Fibroblast of skin of left quadriceps (primary cell): Measurements from ENCODE around the gene S1PR4.

ENCODE experiments used
- DNase-seq, 2 experiments: peaks; one replicate each; pipeline ENCODE4 v3.0.0-alpha.2; 2013; ENCODE audit warnings: low read depth in 2 of 2

S1PR4 gene

DNA sequence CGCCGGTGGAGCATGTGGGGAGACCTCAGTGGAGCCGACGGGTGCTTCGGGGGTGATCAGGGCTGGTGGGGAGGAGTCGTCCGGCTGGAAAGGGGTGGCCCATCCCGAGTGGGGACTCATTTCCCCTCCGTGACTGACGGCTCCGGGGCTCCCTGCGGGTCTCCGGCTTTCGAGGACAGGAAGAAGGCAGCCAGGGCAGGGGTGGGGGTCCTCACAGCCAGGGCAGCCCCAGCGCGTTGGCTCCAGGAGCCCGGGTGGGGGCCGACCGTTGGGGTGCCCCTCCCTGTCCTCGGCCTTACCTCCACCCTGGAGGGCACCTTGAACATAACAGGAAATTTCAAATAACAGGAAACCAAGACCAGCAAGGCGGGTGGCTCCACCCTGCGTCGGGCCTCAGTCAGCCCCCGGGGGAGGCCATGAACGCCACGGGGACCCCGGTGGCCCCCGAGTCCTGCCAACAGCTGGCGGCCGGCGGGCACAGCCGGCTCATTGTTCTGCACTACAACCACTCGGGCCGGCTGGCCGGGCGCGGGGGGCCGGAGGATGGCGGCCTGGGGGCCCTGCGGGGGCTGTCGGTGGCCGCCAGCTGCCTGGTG lies at the start of gene S1PR4:
S1PR4 (plus strand) TSS at position 393 of the 596 bp plus-strand sequence; CDS start at position 417, 24 bp downstream.
- DNase-seq, result no peak

DNA sequence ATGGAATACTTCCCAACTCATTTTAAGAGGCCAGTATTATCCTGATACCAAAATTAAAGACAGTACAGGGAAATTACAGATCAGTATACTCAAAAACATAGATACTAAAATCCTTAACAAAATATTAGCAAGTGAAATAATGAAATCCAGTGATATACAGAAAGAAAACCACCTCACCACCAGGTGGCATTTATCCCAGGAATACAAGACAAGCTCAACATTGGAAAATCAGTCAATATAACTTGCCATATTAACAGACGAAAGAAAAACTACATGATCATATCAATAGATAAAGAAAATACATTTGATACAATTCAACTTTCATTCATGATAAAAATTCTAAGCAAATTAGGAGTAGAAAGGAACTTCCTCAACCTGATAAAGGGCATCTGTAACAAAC lies 49.5 kb upstream of the S1PR4 start:
- peak; percentile 30 to 35 for DNase-seq

DNA sequence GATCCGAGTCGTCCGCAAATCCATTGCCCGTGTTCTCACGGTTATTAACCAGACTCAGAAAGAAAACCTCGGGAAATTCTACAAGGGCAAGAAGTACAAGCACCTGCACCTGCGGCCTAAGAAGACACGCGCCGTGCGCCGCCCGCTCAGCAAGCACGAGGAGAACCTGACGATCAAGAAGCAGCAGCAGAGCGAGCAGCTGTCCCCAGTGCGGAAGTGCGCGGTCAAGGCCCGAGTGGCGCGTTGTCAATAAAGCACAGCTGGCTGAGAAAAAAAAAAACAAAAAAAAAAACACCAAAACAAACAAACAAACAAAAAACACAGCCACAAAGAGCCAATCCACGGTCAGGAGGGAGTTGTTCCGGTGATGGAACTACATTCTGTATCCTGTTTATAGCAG lies 47.4 kb upstream of the S1PR4 start:
- no peak for DNase-seq

GRCh38 chr19:3132971-3133792 lies 45.4 kb upstream of the S1PR4 start:
- peak; percentile 36 to 49 for DNase-seq

- no peak for DNase-seq
These were observed 44.8 kb upstream of the S1PR4 start for GRCh38 chr19:3133793-3134116.

GRCh38 chr19:3135961-3136683 lies 42.4 kb upstream of the S1PR4 start, which contains the start of gene GNA15:
GNA15 (plus strand) TSS chr19:3136033; CDS start chr19:3136451, 418 bp downstream.
- DNase-seq, result no peak

- DNase-seq, result no peak
These were observed 41.9 kb upstream of the S1PR4 start for GRCh38 chr19:3136684-3137055.

- DNase-seq, result no peak
These were observed 41.5 kb upstream of the S1PR4 start for GRCh38 chr19:3137119-3137518.

GRCh38 chr19:3138268-3138667 lies 40.3 kb upstream of the S1PR4 start:
- DNase-seq, result no peak

DNA sequence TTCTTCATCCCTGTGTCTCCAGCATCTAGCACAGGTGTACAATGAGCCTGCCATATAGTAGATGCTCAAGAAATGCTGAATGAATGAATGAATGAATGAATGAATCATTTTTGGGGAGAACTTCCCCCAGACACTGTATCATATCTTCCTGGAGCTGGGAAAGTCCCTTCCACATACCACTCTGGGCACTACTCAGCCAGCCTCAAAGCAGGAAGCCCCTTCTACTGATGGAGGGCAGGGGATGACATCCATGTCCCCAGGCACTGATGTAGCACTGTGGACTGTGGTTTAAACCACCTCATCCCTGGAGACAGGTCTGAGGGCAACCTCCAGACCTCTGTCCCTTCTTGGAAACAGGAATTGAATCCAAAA lies 37.9 kb upstream of the S1PR4 start:
- no peak for DNase-seq

DNA sequence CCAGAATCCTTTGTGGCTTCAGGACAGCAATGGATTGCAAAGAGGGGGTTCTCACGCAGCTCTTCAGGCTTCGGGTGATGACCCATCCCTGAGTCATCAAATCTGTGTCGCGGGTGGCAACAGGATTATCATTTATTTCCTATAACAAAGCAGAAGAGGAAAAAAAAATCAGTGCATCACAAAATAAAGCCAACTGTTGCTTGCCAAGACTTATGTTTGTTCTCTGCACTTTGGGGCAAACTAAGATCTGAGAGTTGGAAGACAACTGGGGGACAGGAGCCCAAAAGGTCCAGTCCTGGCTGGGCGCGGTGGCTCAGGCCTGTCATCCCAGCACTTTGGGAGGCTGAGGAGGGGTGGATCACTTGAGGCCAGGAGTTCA lies 36.3 kb upstream of the S1PR4 start:
- DNase-seq, result peak; percentile 44 to 52

DNA sequence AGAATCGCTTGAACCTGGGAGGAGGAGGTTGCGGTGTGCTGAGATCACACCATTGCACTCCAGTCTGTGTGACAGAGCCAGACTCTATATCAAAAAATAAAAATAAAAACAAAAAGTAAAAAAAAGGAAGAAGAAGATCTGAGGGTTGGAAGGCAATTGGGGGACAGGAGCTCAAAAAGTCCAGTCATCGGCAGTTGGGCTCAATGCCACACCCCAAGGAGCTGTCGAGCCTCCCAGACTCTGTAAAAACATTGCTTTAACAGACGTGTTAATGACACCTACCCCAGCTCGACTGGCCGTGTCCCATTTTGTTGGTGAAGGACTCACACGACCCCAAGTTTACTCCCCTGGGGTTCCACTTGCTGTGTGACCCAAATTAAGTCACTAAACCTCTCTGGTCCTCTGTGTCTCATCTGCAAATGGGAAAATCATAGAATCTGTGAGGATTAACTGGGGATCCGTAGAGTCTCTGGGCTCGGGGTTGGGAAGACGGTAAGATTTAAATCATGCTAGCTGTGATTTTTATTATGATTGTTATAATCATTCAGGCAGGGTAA lies 35.7 kb upstream of the S1PR4 start:
- DNase-seq, result no peak

DNA sequence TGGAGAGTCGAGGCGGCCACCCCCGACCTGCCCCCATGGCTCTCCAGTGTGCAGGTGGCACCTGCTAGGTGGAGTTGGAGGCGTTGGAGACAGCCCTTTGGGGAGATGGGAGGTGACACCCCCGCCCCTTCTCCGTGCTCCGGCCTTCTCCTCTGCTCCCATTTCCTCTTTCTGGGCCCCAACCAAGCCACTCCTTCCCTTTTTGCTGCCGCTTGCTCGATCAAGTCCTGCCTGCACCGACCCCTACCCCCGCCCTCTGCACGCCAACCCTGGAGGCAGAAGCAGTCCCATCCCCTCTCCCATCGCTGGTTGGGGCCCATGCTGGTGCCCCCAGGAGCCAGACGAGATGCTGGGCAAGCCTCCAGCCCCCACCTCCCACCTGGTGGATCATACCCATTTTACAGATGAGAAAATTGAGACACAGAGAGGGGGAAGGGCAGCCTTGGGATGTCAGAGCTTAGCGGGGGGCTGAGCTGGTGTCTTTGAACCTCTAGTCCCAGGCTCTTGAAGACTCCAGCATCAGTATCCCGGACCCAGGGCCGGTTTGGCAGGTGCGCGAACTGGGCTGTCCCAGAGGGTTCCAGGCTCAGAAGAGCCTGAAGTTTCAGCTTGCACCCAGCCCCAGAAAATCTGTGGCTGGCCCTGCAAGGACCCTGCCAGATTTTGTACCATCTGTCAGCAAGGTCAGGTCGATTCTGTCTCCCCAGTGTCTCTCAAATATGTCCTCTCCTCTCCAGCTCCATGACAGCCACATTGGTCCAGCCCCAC lies 32.5 kb upstream of the S1PR4 start:
- DNase-seq, result no peak

- DNase-seq, result no peak
These were observed 31.9 kb upstream of the S1PR4 start for GRCh38 chr19:3146677-3147100.

DNA sequence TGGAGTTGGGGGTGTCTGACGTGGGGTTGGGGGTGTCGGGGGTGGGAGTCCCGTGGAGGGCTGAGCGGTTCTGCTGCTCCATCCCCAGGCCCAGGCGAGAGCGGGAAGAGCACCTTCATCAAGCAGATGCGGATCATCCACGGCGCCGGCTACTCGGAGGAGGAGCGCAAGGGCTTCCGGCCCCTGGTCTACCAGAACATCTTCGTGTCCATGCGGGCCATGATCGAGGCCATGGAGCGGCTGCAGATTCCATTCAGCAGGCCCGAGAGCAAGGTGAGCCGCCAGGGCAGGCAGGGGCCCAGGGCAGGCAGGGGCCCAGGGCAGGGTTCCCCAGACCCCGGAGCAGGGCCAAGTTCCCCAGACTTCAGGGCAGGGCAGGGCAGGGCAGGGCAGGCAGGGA lies 30.1 kb upstream of the S1PR4 start:
- no peak for DNase-seq

GRCh38 chr19:3149089-3149488 lies 29.5 kb upstream of the S1PR4 start:
- DNase-seq, result no peak

DNA sequence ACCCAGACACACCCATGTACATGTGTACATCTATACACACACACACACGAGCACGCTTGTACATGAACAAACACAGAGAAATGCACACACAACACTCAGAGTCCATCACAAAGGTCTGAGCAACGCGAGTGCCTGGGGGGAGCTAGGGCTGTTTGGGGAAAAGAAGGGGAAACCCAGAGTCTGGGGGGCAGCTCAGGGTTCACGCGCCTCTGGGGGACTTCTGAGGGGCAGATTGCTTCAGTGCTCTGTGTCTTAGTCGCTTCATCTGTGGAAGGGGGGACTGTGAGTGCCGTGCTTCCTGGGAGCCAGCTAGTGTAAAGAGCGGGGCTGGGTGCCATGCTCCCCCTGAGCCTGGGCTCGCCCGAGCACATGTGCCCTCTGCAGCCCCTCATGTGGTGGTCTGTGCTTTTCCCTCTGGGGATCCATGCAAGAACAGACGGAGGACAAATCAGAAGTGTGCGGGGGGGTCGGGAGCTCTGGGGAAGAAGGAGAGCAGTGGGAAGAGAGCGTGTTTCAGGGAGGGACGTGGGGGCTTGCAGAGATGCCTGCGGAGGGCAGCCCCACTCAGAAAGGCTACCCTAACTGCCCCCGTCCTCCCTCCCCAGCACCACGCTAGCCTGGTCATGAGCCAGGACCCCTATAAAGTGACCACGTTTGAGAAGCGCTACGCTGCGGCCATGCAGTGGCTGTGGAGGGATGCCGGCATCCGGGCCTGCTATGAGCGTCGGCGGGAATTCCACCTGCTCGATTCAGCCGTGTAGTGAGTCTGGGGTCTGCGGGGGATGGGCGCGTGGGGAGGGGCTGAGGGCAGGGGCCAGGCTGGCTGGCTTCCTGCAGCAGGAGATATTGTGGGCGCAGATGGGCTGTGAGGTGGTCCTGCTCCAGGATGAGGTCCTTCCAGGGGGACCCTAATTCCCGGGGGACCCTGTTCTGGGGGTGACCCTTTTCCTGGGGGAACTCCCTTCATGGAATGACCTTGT lies 28.8 kb upstream of the S1PR4 start:
- DNase-seq, result no peak

DNA sequence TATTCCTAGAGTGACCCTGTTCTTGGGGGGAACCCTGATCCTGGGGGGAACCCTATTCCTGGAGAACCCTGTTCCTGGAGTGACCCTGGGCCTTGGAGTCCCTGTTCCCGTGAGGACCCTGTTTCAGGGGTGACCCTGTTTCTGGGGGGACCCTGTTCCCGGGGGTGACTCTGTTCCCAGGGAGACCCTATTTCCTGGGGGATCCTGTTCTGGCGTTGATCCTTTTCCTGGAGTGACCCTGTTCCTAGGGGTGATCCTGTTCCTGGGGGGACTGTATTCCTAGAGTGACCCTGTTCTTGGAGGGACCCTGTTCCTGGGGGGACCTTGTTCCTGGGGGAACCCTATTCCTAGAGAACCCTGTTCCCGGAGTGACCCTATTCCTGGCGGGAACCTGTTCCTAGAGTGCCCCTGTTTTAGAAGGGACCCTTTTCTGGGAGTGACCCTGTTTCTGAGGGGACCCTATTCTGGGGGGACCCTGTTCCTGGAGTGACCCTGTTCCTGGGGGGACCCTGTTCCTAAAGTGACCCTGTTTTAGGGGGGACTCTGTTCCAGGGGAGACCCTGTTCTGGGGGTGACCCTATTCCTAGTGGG lies 27.7 kb upstream of the S1PR4 start:
- no peak for DNase-seq

GRCh38 chr19:3151563-3152418 lies 26.8 kb upstream of the S1PR4 start:
- no peak for DNase-seq
